HG02885 (cell line): ENCODE results near the gene FTCDNL1.

Experiments
- ATAC-seq: cut with Tn5 transposase; IDR thresholded peaks from one replicate; pipeline ENCODE4 v1.9.1; 2021; ENCODE audit warnings: mild to moderate bottlenecking; ENCODE audit not compliant: unreplicated experiment, poor library complexity

The FTCDNL1 gene

DNA sequence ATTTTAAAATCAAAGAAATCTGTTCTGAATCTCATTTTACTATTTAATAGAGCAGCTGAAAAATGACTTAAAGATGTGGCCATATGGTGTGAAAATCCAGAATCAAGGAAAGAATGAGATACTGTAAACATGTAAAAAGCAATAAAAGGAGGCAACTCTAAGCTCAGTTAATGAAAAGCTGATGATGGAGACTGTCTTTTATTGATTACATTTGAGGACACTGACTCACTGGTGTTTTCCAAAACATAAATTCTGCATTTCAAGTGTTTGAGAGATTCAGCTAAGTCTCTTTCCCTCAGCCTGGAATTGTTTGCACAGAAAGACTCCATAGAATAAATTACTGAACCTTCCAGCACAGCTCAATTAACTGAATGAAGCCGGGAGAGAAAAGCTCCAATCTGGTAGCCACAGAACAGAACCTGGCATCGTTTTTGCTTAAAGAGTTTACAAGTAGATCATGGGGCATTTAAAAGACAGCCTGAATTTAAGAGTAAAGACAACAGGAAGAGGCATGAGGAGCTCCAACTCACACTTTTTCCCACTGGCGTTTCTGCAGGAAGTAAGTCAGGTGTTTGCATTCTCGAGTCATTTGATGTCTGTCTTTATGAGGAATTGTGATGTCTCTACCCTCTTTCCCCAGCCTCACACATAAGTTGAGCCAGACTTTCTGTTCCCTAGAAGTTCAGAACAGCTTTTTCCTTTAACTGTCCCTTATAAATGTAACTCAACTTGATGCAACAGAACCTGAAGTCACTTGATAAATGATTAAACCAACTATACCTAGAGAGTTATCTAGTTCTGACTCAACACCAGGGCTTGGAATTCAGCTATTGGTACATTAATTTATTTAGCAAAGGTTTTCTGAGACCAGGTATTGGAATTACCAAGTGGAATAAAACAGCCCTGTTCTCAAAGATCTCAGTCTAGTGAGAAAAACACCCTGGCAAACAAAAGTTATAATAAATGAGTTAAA is 53.3 kb downstream of the FTCDNL1 start:
- no peak for ATAC-seq

DNA sequence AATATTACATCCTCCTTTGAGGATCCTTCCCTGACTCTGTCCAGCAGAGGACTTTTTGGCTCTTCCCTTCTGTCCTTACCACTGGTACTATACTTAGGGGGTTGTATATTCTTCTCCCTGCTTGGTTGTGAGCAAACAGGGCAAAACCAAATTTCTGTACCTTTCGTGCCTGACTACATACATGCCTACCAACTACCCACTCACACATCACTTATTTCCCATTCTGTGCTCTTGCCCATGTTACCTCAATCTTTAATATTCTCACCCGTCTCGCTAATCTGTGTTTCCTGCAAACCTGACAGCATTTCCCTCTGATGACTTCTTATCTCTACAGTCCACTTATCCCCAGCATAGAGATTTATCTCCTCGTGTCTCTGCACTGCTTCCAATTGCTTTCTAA is 58.6 kb downstream of the FTCDNL1 start:
- ATAC-seq: no peak

DNA sequence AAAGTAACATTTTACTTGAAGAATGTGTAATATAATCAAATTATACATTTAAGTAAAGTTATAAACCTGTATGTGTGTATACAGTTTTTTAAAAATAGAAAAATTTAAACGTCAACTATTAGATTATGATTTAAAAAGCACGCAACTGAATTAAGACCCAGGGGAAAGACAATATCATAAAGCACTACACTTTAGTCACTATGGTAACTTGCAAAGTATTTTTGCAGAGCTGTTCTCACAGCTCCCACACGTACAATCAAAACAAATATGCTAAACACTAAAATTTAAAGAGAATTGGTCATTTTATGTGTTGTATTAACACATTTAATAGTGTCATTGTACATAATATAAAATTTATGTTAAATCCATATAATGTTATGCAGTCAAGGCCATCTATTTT is 59.7 kb downstream of the FTCDNL1 start:
- ATAC-seq: no peak

DNA sequence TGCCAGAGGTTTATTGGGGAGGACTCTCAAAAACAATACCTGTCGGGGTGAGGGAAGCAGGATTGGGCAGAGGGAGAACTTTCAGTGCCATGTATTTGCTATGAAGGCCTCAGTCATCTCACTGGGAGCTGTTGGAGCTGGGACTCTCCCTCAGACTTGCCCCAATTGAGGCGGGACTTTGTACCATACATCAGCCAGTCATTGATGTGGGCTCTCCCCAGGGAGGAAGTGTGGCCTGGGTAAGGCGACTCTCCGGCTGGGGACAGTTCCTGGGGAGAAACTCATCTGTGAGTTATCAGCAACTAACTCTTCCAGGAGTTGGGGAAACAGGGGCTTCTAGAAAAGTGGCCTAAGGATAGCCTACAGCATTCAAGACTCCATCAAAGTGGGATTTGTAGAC is 66.5 kb downstream of the FTCDNL1 start:
- peak; percentile 48 for ATAC-seq

DNA sequence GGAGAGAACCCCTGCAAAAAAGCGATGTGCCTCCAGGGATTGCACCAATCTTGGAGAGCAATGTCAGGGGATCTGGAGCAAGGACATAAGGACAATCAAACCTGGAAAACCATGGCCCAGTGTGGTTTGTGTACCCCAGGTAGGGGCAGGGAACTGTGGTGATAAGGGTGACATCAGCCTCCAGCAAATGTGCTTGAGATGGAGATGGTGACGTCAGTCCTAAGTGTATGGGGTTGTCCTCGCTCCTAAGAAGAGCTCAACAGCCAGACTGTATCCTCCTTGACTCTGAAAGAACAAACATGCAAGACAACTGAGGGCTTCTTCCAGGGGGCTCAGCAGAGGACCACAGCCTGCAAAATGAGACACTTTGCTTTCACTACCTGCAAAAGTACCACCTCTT is 71.4 kb downstream of the FTCDNL1 start:
- no peak for ATAC-seq

- no peak for ATAC-seq
Measured at GRCh38 chr2:199778655-199779054, 72.3 kb downstream of the FTCDNL1 start.

DNA sequence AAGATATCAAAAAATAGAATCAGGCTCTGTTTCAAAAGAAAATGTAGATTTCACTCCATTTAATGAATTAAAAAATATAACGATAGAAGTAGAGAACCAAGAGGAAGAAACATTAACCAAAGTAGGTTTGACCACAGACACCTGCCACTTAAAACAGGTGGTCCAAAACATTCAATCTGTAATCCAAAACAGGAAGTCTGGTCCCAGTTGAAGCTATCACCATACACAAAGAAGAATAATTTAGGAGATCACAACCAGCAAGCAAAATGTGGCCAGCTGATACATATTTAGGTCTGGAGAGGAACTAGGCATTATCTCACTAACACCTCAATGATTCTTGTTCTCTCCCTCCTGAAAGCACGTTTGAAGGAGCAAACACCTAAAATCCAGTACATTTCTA is 73.1 kb downstream of the FTCDNL1 start:
- ATAC-seq: no peak

- ATAC-seq: no peak
Measured at GRCh38 chr2:199777315-199777714, 73.7 kb downstream of the FTCDNL1 start.

DNA sequence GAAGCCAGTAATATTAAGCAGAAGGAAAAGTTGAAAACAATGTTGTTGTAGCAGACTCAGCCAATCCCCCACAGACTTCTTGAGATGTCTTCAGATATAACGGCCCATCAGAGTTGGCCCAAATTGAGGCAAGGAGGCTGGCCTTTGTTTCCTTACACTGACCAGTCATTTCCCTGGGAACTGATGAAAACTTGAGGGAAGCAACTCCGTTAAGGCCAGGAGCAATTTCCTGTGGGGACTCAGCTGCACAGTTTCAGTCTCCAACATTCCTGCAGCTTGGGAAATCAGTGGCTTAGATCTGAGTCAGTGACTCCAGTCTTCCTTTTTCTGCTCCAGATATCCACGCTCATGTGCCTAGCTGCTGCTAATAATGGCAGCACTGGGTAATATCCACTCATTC is 75.7 kb downstream of the FTCDNL1 start:
- ATAC-seq: no peak

DNA sequence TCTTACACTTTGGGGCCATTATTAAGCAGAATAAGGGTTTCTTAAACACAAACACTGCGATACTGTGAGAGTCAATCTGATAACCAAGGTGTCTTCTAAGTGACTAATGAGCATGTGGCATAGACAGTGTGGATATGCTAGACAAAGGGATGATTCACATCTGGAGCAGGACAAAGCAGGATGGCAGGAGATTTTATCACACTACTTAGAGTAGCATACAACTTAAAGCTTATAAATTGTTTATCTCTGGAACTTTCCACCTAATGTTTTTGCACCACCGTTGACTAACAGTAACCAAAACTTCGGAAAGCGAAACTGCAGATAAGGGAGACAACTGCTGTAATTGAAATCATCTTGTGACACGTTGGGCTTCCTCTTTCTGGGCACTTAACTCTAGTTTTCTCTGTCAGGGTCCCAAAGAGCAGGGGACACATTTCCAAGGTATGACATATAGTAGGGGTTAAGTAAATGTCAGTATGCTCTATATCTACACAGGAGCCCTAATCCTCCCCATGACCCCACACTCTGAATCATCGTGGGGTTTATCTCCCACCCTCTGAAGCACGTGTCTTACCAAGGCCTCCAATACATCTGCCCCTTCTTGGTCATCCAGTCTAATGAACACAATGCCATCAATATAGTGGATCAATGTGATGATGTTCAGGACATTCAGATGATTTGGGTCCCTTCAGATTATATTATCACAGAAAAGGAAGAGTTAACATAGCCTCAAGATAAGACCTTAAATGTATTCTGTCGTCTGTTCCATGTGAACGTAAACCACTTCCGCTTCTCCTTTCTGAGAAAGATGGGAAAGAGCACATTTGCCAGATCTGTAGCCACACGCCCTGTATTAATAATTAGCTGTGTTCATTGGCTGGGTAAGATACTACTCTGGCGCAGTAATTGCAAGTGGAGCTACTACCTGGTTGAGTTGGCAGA is 78.7 kb downstream of the FTCDNL1 start:
- ATAC-seq: no peak

- ATAC-seq: no peak
Measured at GRCh38 chr2:199770716-199771115, 80.3 kb downstream of the FTCDNL1 start.

DNA sequence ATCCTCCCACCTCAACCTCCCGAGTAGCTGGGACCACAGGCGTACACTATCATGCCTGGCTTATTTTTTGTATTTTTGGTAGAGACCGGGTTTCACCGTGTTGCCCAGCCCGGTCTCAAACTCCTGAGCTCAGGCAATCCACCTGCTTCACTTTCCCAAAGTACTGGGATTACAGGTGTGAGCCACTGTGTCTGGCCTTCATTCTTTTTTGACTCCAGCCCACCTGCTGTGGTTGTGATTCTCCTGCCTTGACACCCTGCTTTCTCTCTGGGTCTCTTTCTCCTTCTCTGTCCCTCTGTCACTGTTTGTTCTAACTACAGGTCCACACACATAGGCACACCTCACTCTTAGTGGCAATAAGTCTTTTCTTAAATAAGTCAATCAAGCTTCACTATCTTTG is 85.3 kb downstream of the FTCDNL1 start:
- no peak for ATAC-seq

DNA sequence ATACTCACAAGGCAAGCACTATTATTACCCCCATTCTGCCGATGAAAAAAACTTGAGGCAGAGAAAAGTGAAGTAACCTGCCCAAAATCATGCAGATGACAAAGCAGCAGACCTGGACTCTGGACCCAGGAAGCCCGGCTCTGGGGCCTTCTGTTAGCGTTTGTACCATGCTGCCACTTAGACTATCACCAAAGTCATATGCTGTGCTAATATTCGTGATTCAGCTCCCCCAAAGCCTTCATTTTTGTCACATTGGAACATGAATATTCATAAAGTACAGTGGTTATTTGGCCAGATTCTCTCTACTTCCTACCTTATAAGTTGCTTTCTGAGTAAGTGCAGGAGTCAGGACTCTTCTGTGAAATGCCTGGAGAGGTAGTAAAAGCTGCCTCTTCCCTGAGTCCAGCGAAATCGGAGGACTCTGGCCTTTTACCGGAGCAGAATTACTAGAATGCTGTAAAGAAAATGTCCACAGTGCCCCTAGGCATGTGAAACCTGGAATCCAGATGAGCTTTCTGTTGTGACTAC is 86.7 kb downstream of the FTCDNL1 start:
- ATAC-seq: no peak

GRCh38 chr2:199762963-199763362 is 88.0 kb downstream of the FTCDNL1 start:
- no peak for ATAC-seq

DNA sequence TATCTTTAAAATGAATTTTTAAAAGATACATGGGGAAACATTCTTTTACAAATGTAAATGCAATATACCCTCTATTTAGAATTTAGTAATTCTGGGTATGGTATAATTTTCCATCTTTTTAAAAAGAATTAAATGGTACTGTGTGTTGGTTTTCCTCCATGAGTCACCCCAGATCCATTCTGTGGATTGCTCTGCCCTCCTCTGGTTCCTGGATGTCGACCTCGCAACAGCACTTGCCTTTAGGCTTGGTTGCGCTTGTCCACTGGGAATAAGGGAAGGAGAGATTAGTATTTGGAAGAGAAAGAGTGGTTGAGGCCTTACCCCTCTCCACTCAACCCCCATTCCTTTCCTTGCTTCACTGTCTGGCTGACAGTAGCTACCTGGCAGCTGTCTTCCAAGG is 90.4 kb downstream of the FTCDNL1 start:
- ATAC-seq: no peak

GRCh38 chr2:199757233-199757870 is 93.6 kb downstream of the FTCDNL1 start:
- ATAC-seq: no peak

DNA sequence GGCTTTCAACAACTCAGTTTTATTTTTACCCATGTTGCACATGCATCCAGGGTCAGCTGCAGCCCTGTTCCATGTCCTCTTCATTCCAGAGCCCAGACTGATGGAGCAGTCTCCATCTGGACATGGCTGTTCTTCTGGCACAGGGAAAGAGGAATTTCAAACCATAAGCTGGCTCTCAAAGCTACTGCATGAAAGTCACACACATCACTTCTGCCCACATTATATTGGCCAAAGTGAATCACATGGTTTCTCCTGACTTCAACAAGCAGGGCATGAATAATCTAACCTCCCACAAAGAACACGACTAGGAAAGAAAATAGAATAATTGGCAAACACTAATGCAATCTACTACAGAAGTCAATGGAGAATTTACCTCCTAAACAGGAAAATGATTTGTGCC is 94.2 kb downstream of the FTCDNL1 start:
- no peak for ATAC-seq

DNA sequence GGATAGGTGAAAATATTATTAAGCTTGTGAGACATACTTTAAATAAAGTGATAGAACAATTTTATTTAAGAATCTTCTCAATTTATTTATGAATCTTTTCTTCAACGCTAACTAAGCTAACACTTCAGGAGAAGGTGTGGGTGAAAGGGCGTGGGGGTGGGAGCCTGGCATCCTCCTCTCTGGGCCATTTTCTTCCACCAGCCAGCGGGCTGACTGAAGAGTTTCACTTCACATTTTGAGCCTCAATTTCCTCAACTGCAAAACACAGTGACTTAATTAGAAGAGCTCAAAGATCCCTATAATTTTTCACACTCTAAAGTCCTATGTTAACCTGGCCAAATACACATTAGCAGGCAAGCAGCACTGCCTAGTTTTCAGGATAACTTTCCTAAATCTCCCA is 94.8 kb downstream of the FTCDNL1 start:
- ATAC-seq: no peak

DNA sequence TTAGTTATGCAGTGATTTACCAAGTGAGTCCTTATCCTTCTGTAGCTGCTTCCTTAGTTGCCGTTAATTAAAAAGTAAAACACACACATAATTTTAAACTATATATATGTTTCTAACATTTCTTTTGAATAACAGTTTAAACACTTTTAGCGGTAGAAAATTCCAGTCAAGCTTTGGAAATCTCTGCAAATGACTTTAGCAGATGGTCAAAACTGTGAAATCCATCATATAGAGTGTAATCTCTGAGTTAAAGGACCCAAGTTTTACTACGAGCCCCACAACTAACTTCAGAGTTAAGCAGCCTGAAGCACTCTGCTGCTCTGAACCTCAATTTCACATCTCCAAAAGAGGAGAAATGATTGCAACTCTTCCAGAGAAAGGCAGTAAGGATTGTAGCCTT is 96.2 kb downstream of the FTCDNL1 start:
- ATAC-seq: no peak

DNA sequence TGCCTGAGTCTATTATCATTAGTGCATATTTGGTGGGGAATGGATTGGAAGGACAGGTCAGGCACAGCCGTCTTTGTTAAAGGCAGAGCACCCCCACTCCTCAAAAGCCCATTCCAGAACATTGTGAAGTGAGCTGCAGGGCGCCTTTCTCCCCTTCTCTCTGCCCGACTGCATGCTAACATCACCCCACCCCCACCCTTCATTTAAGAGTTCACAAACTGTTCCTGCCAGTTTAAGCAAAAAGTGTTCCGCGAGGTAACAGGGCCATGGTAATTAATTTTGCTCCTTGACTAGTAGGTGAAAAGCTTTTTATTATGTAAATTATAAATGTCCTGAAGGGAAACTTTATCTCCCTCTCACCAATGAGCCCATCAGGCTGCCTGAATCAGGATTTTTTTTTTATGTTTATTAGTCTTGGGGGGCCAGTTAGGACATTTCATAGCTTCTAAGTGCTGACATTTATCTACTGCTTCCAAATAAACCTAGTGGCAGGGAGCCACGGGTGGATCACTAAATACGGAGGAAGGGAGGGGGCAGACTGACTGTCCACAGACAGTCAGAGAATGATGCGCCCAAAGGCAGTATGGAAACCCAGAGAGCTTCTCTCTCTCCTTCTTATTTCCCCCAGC is 99.4 kb downstream of the FTCDNL1 start:
- ATAC-seq: no peak
